Panc1 (cell line): ENCODE measurements around the gene TMEM266. TPM values are rescaled to one million over a fixed set of nuclear protein-coding genes. Genes with fewer than 3 reads are reported as not detected.
A peak's percentile ranks its signal among the peaks of the same experiment; 100 is the strongest.

Source experiments
- ATAC-seq: fragments of 200-7000 bp; cut with Tn5 transposase; 2 replicates; pipeline ENCODE4 v1.9.1; 2020; ENCODE audit warnings: mild to moderate bottlenecking, moderate library complexity
- BruUV-seq: library from RNA; stranded (reverse); fragments of 400-500 nt; replicated peaks from 2 replicates; lab custom pipeline; 2021; lab: Mats Ljungman, UMichigan
- CTCF ChIA-PET: fragments of 300-600 bp; sonication (Branson Sonifier 250); formaldehyde crosslinking; loops from one replicate; lab custom pipeline; 2022; ENCODE audit warnings: antibody characterized with exemption; lab: Charles Lee
- POLR2A ChIA-PET: fragments of 300-600 bp; sonication (Branson Sonifier 250); formaldehyde crosslinking; loops from one replicate; lab custom pipeline; 2022; ENCODE audit warnings: antibody characterized with exemption; lab: Charles Lee
- DNase-seq: peaks from one replicate; pipeline ENCODE4 v3.0.0-alpha.2; 2010; ENCODE audit warnings: low read depth, low spot score
- H3K27ac ChIP-seq: 2 replicates; pipeline ENCODE4 v1.5.1; 2011; ENCODE audit warnings: mild to moderate bottlenecking, low read length, inconsistent platforms
- H3K27me3 ChIP-seq: fragments of 200-500 bp; sonication (Bioruptor generic); 2 replicates; pipeline ENCODE4 v1.6.0; 2014; ENCODE audit warnings: low read length, inconsistent platforms; ENCODE audit not compliant: control insufficient read depth, insufficient read depth
- H3K36me3 ChIP-seq: fragments of 200-500 bp; sonication (Bioruptor generic); 2 replicates; pipeline ENCODE4 v1.5.1; 2014; ENCODE audit warnings: inconsistent platforms, mild to moderate bottlenecking, low read length, moderate library complexity; ENCODE audit not compliant: control insufficient read depth, insufficient read depth
- H3K4me1 ChIP-seq: 2 replicates; pipeline ENCODE4 v1.5.1; 2011; ENCODE audit warnings: inconsistent platforms, mild to moderate bottlenecking, low read length, moderate library complexity; ENCODE audit not compliant: control insufficient read depth, insufficient read depth
- H3K4me3 ChIP-seq, 2 experiments: 2 replicates each; pipeline ENCODE4 v1.5.1; 2011 to 2012; ENCODE audit warnings: low read depth in 2 of 2, low read length in 2 of 2, mild to moderate bottlenecking in 2 of 2, inconsistent platforms in 1 of 2, moderate library complexity in 1 of 2
- H3K9me3 ChIP-seq: fragments of 200-500 bp; sonication (Bioruptor generic); 2 replicates; pipeline ENCODE4 v1.5.1; 2014; ENCODE audit warnings: low read depth, mild to moderate bottlenecking, inconsistent platforms, low read length, moderate library complexity; ENCODE audit not compliant: control insufficient read depth, insufficient read depth
- CTCF ChIP-seq: fragments of 450-650 bp; IDR thresholded peaks from 2 replicates; pipeline ENCODE4 v1.5.1; 2017; ENCODE audit warnings: mild to moderate bottlenecking
- POLR2AphosphoS5 ChIP-seq: IDR thresholded peaks from 2 replicates; pipeline ENCODE4 v1.6.1; 2012; ENCODE audit warnings: mild to moderate bottlenecking, low read depth, low read length, moderate library complexity
- REST ChIP-seq, 2 experiments: IDR thresholded peaks; 2 replicates each; pipeline ENCODE4 v1.6.1; 2011 to 2012; ENCODE audit warnings: low read depth in 2 of 2, control low read depth in 1 of 2, low read length in 1 of 2, mild to moderate bottlenecking in 1 of 2, moderate library complexity in 1 of 2; ENCODE audit not compliant: insufficient read depth in 1 of 2
- SIN3A ChIP-seq: IDR thresholded peaks from 2 replicates; pipeline ENCODE4 v1.6.1; 2012; ENCODE audit warnings: low read depth, mild to moderate bottlenecking, low read length, moderate library complexity, borderline replicate concordance; ENCODE audit not compliant: insufficient read depth
- TCF7L2 ChIP-seq: IDR thresholded peaks from 2 replicates; pipeline ENCODE4 v1.6.1; 2011; ENCODE audit warnings: mild to moderate bottlenecking, low read depth, low read length, inconsistent platforms
- in situ Hi-C: cut with HindIII; loops from 2 replicates; pipeline ENCODE4 v1.10.0; 2016; ENCODE audit warnings: low sequenced_read_pairs, low pct_unique_long_range_greater_than_20kb
- intact Hi-C: fragments of 100-400 bp; cut with micrococcal nuclease; formaldehyde crosslinking; loops from one replicate; pipeline ENCODE4 v1.10.0; 2022; ENCODE audit not compliant: unreplicated experiment
- total RNA-seq: library from RNA; stranded (reverse); gene quantifications from one replicate; pipeline ENCODE4 v1.2.1, GENCODE V29; 2021; ENCODE audit not compliant: unreplicated experiment

TMEM266 gene
- total RNA-seq, 1 experiment from 2014 or later: 0.21 TPM

DNA sequence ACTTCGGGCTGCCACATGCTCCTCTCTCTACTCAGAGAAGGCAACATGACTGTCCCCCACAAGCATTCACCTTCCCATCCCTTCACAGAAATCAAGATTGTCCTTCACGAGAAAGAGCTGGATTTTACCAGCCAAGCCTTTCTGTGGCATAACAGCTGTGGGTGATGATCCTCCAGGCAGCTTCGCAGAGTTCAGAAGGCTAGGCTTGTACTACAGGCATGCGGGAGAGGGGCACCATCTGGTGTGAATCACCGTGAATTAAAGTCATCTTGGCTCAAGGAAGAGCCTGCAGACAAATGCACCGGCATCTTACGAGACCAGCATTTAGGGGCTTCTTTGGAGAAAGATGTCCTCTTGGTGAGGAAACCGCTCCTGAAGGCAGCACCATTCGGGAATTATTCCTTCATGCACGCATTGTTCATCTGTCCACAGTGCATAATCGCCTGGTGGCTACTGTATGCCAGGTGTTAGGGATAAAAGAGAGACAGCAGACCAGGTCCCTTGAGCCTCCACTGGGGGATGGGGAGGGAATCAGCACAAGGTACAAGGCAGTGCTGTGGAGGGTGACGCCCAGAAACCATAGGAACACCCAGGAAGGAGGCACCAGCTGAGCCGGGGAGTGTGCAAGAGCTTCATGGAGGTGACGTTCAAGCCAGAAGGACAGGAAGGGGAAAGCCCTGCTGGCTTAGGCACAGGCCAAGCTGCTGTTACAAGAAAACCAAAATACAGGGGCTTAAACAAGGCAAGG, 108.6 kb downstream of the TMEM266 start:
- ATAC-seq: no peak
- no peak overlapping the region for H3K4me3 ChIP-seq
- H3K27ac ChIP-seq: no peak overlapping the region
- H3K36me3 ChIP-seq: no peaks in the 10 kb centered on the region
- BruUV-seq: no TSS peak
- CTCF ChIA-PET: interaction anchor here (0.6 to 1.0 kb wide), 2 partner anchors 18 to 143 kb away, joined by 3 read pairs; no protein-coding TSS in a partner anchor
- H3K9me3 ChIP-seq: no peaks in the 10 kb centered on the region
- H3K4me1 ChIP-seq: no peaks in the 10 kb centered on the region
- TF ChIP-seq SIN3A (no peak), TCF7L2 (no peak), CTCF (no peak), POLR2AphosphoS5 (no peak), REST (IDR thresholded peaks at IDR 0.05; ENCODE audit: insufficient read depth in 1 of 2, low read depth in 2 of 2, low read length in 1 of 2) (no peak)
- in situ Hi-C loops: no loop called here
- no peak for DNase-seq
- intact Hi-C loops: no loop called here
- no peaks in the 10 kb centered on the region for H3K27me3 ChIP-seq
- POLR2A ChIA-PET: no interaction called here

GRCh38 chr15:76169018-76169417, 109.2 kb downstream of the TMEM266 start:
- CTCF ChIA-PET: interaction anchor here (0.6 kb wide), 1 partner anchor 143 kb away, joined by 3 read pairs; no protein-coding TSS in a partner anchor
- H3K4me1 ChIP-seq: no peaks in the 10 kb centered on the region
- TF ChIP-seq SIN3A (no peak), POLR2AphosphoS5 (no peak), REST (IDR thresholded peaks at IDR 0.05; ENCODE audit: insufficient read depth in 1 of 2, low read depth in 2 of 2, low read length in 1 of 2) (no peak), CTCF (no peak), TCF7L2 (no peak)
- no peaks in the 10 kb centered on the region for H3K27me3 ChIP-seq
- peak; percentile 74 for ATAC-seq
- no TSS peak for BruUV-seq
- H3K9me3 ChIP-seq: no peaks in the 10 kb centered on the region
- in situ Hi-C loops: no loop called here
- intact Hi-C loops: no loop called here
- POLR2A ChIA-PET: no interaction called here
- H3K36me3 ChIP-seq: no peaks in the 10 kb centered on the region
- DNase-seq: no peak
- H3K4me3 ChIP-seq: no peak overlapping the region
- H3K27ac ChIP-seq: no peak overlapping the region
